PC-3 (cell line): ENCODE results near the gene ZFPM1. TPM values are rescaled to one million over a fixed set of nuclear protein-coding genes. Genes with fewer than 3 reads are reported as not detected.
A peak's percentile ranks its signal among the peaks of the same experiment; 100 is the strongest.

ENCODE experiments used
- ATAC-seq: fragments of 200-7000 bp; cut with Tn5 transposase; 2 replicates; pipeline ENCODE4 v1.9.1; 2020; ENCODE audit warnings: mild to moderate bottlenecking, moderate library complexity
- BruUV-seq: library from RNA; stranded (reverse); fragments of 400-500 nt; replicated peaks from 2 replicates; lab custom pipeline; 2021; lab: Mats Ljungman, UMichigan
- CTCF ChIA-PET: fragments of 300-600 bp; sonication (Branson Sonifier 250); formaldehyde crosslinking; loops from one replicate; lab custom pipeline; 2022; ENCODE audit warnings: antibody characterized with exemption; lab: Charles Lee
- POLR2A ChIA-PET: fragments of 300-600 bp; sonication (Branson Sonifier 250); formaldehyde crosslinking; loops from one replicate; lab custom pipeline; 2022; ENCODE audit warnings: antibody characterized with exemption; ENCODE audit not compliant: unreplicated experiment; lab: Charles Lee
- DNase-seq: peaks from one replicate; pipeline ENCODE4 v3.0.0-alpha.2; 2015
- H2AFZ ChIP-seq: fragments of 300-600 bp; sonication (generic); 2 replicates; pipeline ENCODE4 v1.6.0; 2016; ENCODE audit warnings: antibody characterized with exemption, low read length
- H3F3A ChIP-seq: fragments of 300-600 bp; sonication (generic); one replicate; pipeline ENCODE4 v1.6.0; 2017; ENCODE audit warnings: antibody characterized with exemption, low read length, control low read depth, mild to moderate bottlenecking; ENCODE audit not compliant: unreplicated experiment
- H3K27ac ChIP-seq: fragments of 300-600 bp; sonication (generic); 2 replicates; pipeline ENCODE4 v1.5.1; 2016; ENCODE audit warnings: mild to moderate bottlenecking, low read length
- H3K27me3 ChIP-seq: fragments of 300-600 bp; sonication (generic); 2 replicates; pipeline ENCODE4 v1.6.1; 2016; ENCODE audit warnings: low read length, mixed read lengths
- H3K36me3 ChIP-seq: fragments of 300-600 bp; sonication (generic); 2 replicates; pipeline ENCODE4 v1.6.1; 2016; ENCODE audit warnings: low read depth, mixed run types, low read length, mixed read lengths
- H3K4me1 ChIP-seq: fragments of 300-600 bp; sonication (generic); 2 replicates; pipeline ENCODE4 v1.5.1; 2016; ENCODE audit warnings: low read length; ENCODE audit not compliant: insufficient read depth
- H3K4me2 ChIP-seq: fragments of 300-600 bp; sonication (generic); 2 replicates; pipeline ENCODE4 v1.6.0; 2016; ENCODE audit warnings: low read length
- H3K4me3 ChIP-seq: fragments of 300-600 bp; sonication (generic); 2 replicates; pipeline ENCODE4 v1.5.1; 2016; ENCODE audit warnings: mild to moderate bottlenecking, low read length, mixed read lengths
- H3K79me2 ChIP-seq: fragments of 300-600 bp; sonication (generic); 2 replicates; pipeline ENCODE4 v1.6.1; 2017; ENCODE audit warnings: low read length, mixed read lengths
- H3K9ac ChIP-seq: fragments of 300-600 bp; sonication (generic); 2 replicates; pipeline ENCODE4 v1.6.0; 2016; ENCODE audit warnings: mild to moderate bottlenecking, low read length
- H3K9me2 ChIP-seq: fragments of 300-600 bp; sonication (generic); replicated peaks from 2 replicates; pipeline ENCODE4 v1.6.1; 2016; ENCODE audit warnings: mixed run types, low read length, mixed read lengths
- H3K9me3 ChIP-seq: fragments of 300-600 bp; sonication (generic); 2 replicates; pipeline ENCODE4 v1.6.1; 2016; ENCODE audit warnings: low read length, mixed read lengths
- H4K20me1 ChIP-seq: fragments of 300-600 bp; sonication (generic); 2 replicates; pipeline ENCODE4 v1.6.1; 2016; ENCODE audit warnings: low read length, mixed read lengths
- EZH2 ChIP-seq: fragments of 300-600 bp; sonication (generic); IDR thresholded peaks from one replicate; pipeline ENCODE4 v1.6.1; 2017; ENCODE audit warnings: antibody characterized with exemption, mild to moderate bottlenecking, low read length; ENCODE audit not compliant: unreplicated experiment
- EZH2phosphoT487 ChIP-seq: fragments of 300-600 bp; sonication (generic); IDR thresholded peaks from 2 replicates; pipeline ENCODE4 v1.6.1; 2018; ENCODE audit warnings: mild to moderate bottlenecking, antibody characterized with exemption, low read length, borderline replicate concordance
- intact Hi-C: fragments of 100-400 bp; cut with micrococcal nuclease; formaldehyde crosslinking; loops from 2 replicates; pipeline ENCODE4 v1.9.0; 2023
- total RNA-seq: library from RNA; depleted of rRNA; stranded (reverse); fragments of >200 nt; gene quantifications from 2 replicates; pipeline ENCODE4 v1.2.3, GENCODE V29; 2014
- TF ChIP-seq, protein P1 (sequence below): fragments of 300-600 bp; sonication (generic); conservative IDR thresholded peaks from 2 replicates; pipeline ENCODE4 v1.5.1; 2017; ENCODE audit warnings: antibody characterized with exemption, low read depth, mild to moderate bottlenecking, low read length

Gene ZFPM1
- total RNA-seq, 1 experiment from 2014 or later, result 4.6 TPM

DNA sequence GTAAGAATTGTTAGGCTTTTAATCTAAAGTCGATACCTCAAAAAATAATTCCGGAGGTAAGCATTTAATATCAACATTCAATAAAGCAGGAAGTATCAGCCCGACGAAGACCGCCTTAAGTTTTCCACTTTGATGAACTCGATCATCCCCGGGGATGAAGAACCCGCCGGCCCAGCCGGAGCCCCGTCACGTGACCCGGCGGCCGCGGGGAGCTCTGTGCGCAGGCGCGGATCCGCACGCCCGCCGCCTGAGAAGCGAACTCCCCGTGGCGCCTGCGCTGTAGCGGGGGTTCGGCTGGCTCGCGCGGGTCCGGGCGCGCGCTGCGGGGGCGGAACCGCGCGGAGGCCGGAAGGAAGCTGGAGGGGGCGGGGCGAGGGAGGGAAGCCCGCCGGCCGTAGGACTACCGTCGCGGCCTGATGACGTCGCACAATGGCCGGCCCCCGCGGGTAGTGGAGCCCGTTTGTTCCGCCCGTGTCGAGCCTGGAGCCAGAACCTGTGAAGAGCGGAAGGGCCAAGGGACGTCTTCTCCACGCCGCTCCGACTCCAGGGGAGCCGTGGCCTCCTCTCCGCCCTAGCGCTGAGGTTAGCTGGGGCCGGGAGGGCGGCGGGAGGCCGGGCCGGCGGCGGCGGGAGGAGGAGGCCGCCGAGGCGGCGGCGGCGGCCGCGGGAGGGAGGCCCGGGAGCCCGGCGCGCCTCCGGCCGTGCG lies 117.1 kb downstream of the ZFPM1 start, which contains the start of gene ZC3H18:
TSS of gene ZC3H18 (plus strand) at position 419 of the 706 bp plus-strand sequence. CDS start 6,721 bp downstream, outside the sequence.
- H3F3A ChIP-seq, result no peaks in the 10 kb centered on the region
- H3K9me3 ChIP-seq, result no peaks in the 10 kb centered on the region
- intact Hi-C loops, result no loop called here
- H3K4me2 ChIP-seq, result peak within 1 kb of the TSS; percentile 98
- no peaks in the 10 kb centered on the region for H3K27me3 ChIP-seq
- DNase-seq (peak; percentile 94), ATAC-seq (peak; percentile 91)
- CTCF ChIA-PET, result interaction anchor here (0.7 kb wide), 1 partner anchor 804 kb away, joined by 9 read pairs; the partner anchor contains the start of gene KLHDC4
- H4K20me1 ChIP-seq, result peaks cover 15% of the 10 kb centered on the region
- peak within 1 kb of the TSS; percentile 88 for H3K9ac ChIP-seq
- BruUV-seq, result no TSS peak
- peaks cover 7% of the 10 kb centered on the region; the same call in 1 of the 2 replicates for H3K36me3 ChIP-seq
- peak within 1 kb of the TSS; percentile 89 for H2AFZ ChIP-seq
- H3K79me2 ChIP-seq, result peaks cover 43% of the 10 kb centered on the region
- peaks cover 15% of the 10 kb centered on the region for H3K4me1 ChIP-seq
- TF ChIP-seq, protein P1, sequence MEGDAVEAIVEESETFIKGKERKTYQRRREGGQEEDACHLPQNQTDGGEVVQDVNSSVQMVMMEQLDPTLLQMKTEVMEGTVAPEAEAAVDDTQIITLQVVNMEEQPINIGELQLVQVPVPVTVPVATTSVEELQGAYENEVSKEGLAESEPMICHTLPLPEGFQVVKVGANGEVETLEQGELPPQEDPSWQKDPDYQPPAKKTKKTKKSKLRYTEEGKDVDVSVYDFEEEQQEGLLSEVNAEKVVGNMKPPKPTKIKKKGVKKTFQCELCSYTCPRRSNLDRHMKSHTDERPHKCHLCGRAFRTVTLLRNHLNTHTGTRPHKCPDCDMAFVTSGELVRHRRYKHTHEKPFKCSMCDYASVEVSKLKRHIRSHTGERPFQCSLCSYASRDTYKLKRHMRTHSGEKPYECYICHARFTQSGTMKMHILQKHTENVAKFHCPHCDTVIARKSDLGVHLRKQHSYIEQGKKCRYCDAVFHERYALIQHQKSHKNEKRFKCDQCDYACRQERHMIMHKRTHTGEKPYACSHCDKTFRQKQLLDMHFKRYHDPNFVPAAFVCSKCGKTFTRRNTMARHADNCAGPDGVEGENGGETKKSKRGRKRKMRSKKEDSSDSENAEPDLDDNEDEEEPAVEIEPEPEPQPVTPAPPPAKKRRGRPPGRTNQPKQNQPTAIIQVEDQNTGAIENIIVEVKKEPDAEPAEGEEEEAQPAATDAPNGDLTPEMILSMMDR, result no peak
- TF ChIP-seq EZH2, result no peak
- no peak for TF ChIP-seq EZH2phosphoT487
- peak within 1 kb of the TSS; percentile 76 for H3K4me3 ChIP-seq
- H3K9me2 ChIP-seq, result no peaks in the 10 kb centered on the region
- H3K27ac ChIP-seq, result no peak within 1 kb of the TSS
- POLR2A ChIA-PET, result interaction anchor here (0.5 to 0.7 kb wide), 5 partner anchors 9 to 58 kb away, joined by 3 to 14 read pairs (median 7); no protein-coding TSS in a partner anchor

DNA sequence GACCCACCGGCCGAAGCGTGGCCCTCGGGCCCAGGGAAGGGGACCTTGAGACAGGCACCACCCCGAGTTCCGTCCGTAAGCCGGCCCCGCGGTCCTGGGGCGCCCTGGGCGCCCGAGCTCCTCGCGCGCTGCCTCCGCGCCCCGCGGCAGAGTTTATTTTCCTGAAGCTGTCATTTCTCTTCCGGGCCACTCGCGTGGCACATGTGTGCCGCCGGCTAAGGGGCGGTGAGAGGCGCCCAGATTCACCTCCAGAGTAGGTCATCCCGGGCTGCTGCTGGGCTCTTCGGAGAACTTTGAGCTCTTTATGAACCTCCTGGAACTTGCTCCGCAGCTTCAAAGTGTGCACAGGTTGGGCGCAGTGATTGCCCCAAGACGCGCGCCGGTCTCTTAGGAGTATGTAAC lies 117.6 kb downstream of the ZFPM1 start:
- Histone ChIP-seq H3K79me2 (peaks cover 43% of the 10 kb centered on the region), H3K27ac (no peak overlapping the region), H2AFZ (no peak overlapping the region), H3K36me3 (peaks cover 7% of the 10 kb centered on the region; the same call in 1 of the 2 replicates), H3F3A (no peaks in the 10 kb centered on the region), H3K9ac (peak overlapping the region; percentile 79), H3K27me3 (no peaks in the 10 kb centered on the region), H3K9me3 (no peaks in the 10 kb centered on the region), H3K4me3 (peak overlapping the region; percentile 76), H3K4me1 (peaks cover 15% of the 10 kb centered on the region), H3K9me2 (no peaks in the 10 kb centered on the region), H3K4me2 (peak overlapping the region; percentile 84), H4K20me1 (peaks cover 15% of the 10 kb centered on the region)
- no TSS peak for BruUV-seq
- intact Hi-C loops, result no loop called here
- TF ChIP-seq, protein P1, result no peak
- TF ChIP-seq EZH2 (no peak), EZH2phosphoT487 (no peak)
- POLR2A ChIA-PET, result interaction anchor here (0.6 to 0.7 kb wide), 2 partner anchors 36 to 58 kb away, joined by 4 to 7 read pairs; no protein-coding TSS in a partner anchor
- ATAC-seq (peak; percentile 42), DNase-seq (no peak)
- CTCF ChIA-PET, result no interaction called here

DNA sequence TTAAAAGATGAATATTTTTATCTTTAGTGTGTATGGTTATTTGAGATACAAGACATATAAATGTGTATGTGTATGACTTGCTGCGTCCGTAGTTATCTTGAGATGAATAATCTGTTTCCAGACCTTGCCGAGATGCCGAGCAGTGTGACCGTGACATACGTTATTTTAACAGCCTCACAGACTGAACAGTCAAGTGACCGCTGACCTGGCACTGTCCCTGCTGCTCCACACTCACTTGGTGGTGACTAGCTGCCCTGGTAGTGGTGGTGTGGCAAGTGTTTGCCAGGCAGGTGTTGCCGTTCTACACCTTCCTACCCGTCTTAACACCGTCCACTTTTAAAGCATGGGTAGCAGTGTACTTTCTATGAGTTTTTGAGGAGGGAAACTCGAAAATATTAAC lies 122.2 kb downstream of the ZFPM1 start:
- Histone ChIP-seq H3K27ac (no peak overlapping the region), H3K4me3 (no peak overlapping the region), H3F3A (no peaks in the 10 kb centered on the region), H3K27me3 (no peaks in the 10 kb centered on the region), H3K9me2 (no peaks in the 10 kb centered on the region), H3K36me3 (peaks cover 11% of the 10 kb centered on the region; the same call in 1 of the 2 replicates), H4K20me1 (peaks cover 15% of the 10 kb centered on the region), H3K9me3 (no peaks in the 10 kb centered on the region), H3K4me2 (no peak overlapping the region), H3K4me1 (peaks cover 9% of the 10 kb centered on the region), H3K79me2 (peaks cover 62% of the 10 kb centered on the region), H2AFZ (no peak overlapping the region), H3K9ac (no peak overlapping the region)
- ATAC-seq, result no peak
- ChIA-PET CTCF (no interaction called here), POLR2A (no interaction called here)
- intact Hi-C loops, result no loop called here
- no peak for TF ChIP-seq EZH2phosphoT487
- TF ChIP-seq, protein P1, result no peak
- TF ChIP-seq EZH2, result no peak
- DNase-seq, result no peak
- BruUV-seq, result no TSS peak
